ENCODE measurements around the gene BAG3. TPM values are rescaled to one million over a fixed set of nuclear protein-coding genes. Genes with fewer than 3 reads are reported as not detected.
"Not testable (repeated sequence)": the region's sequence is repeated elsewhere in the genome, so short reads cannot be mapped to it uniquely, and the experiment has no call there.

BAG3 gene
- total RNA-seq, 1 donor from 2014 or later = 2.3 TPM

- peaks cover 16% of the 10 kb centered on the region for H3K4me1 ChIP-seq
- Mint-ChIP-seq H3K27me3 (ENCODE audit: insufficient read depth, low read depth) (peaks cover 2% of the 10 kb centered on the region), H3K27ac (no peak overlapping the region)
Observed at GRCh38 chr10:119659951-119660350, 8.8 kb downstream of the BAG3 start.

GRCh38 chr10:119662076-119662605 is 11.0 kb downstream of the BAG3 start:
- H3K79me2 ChIP-seq (ENCODE audit: low read depth) = peaks cover 20% of the 10 kb centered on the region
- H4K20me1 ChIP-seq (ENCODE audit: low read depth) = peaks cover 16% of the 10 kb centered on the region
- peaks cover 44% of the 10 kb centered on the region for H3K4me1 Mint-ChIP-seq
- not testable (repeated sequence) for H3K4me3 ChIP-seq; H3K9me3 Mint-ChIP-seq; H3F3A ChIP-seq (ENCODE audit: low read depth); H3K4me3 Mint-ChIP-seq; H3K27ac ChIP-seq; H3K4me2 ChIP-seq; H3K27me3 Mint-ChIP-seq (ENCODE audit: insufficient read depth, low read depth); H3K9me3 ChIP-seq (ENCODE audit: low read depth); H3K27me3 ChIP-seq; H3K27ac Mint-ChIP-seq; H3K9ac ChIP-seq; H3K36me3 ChIP-seq; H2AFZ ChIP-seq (replicated peaks); DNase-seq (ENCODE audit: low spot score)
- H3K36me3 Mint-ChIP-seq = peaks cover 20% of the 10 kb centered on the region
- H3K4me1 ChIP-seq = peaks cover 16% of the 10 kb centered on the region

More at GRCh38 chr10:119659951-119660350, 8.8 kb downstream of the BAG3 start:
- Histone ChIP-seq H3F3A (ENCODE audit: low read depth) (peaks cover 9% of the 10 kb centered on the region), H3K4me2 (no peak overlapping the region), H3K9ac (no peak overlapping the region), H2AFZ (replicated peaks) (no peak overlapping the region), H4K20me1 (ENCODE audit: low read depth) (peaks cover 20% of the 10 kb centered on the region), H3K79me2 (ENCODE audit: low read depth) (peaks cover 8% of the 10 kb centered on the region), H3K27me3 (no peaks in the 10 kb centered on the region), H3K36me3 (no peaks in the 10 kb centered on the region), H3K27ac (no peak overlapping the region), H3K9me3 (ENCODE audit: low read depth) (no peaks in the 10 kb centered on the region), H3K4me3 (no peak overlapping the region)
- TF ChIP-seq EZH2 (IDR thresholded peaks at IDR 0.05) (no peak), CTCF (IDR thresholded peaks at IDR 0.05) (no peak), EZH2phosphoT487 (IDR thresholded peaks at IDR 0.05) (no peak)
- no peak for DNase-seq (ENCODE audit: low spot score)
- Mint-ChIP-seq H3K4me1 (peaks cover 43% of the 10 kb centered on the region), H3K36me3 (peaks cover 15% of the 10 kb centered on the region), H3K4me3 (no peak overlapping the region), H3K9me3 (no peaks in the 10 kb centered on the region)

GRCh38 chr10:119663866-119664698 is 12.9 kb downstream of the BAG3 start:
- no peak for DNase-seq (ENCODE audit: low spot score)
- peaks cover 14% of the 10 kb centered on the region for H3K4me1 ChIP-seq
- H3K4me3 Mint-ChIP-seq = no peak overlapping the region
- no peak overlapping the region for H2AFZ ChIP-seq (replicated peaks)
- TF ChIP-seq CTCF (IDR thresholded peaks at IDR 0.05) = no peak
- TF ChIP-seq EZH2 (IDR thresholded peaks at IDR 0.05) = no peak
- TF ChIP-seq EZH2phosphoT487 (IDR thresholded peaks at IDR 0.05) = no peak
- peaks cover 3% of the 10 kb centered on the region for H3K27me3 Mint-ChIP-seq (ENCODE audit: insufficient read depth, low read depth)
- no peaks in the 10 kb centered on the region for H3K9me3 Mint-ChIP-seq
- H3K4me3 ChIP-seq = no peak overlapping the region
- H3K4me1 Mint-ChIP-seq = peaks cover 47% of the 10 kb centered on the region
- H3K27me3 ChIP-seq = no peaks in the 10 kb centered on the region
- H3K36me3 Mint-ChIP-seq = peaks cover 22% of the 10 kb centered on the region
- no peak overlapping the region for H3K4me2 ChIP-seq
- H3K9ac ChIP-seq = no peak overlapping the region
- H4K20me1 ChIP-seq (ENCODE audit: low read depth) = peaks cover 13% of the 10 kb centered on the region
- H3K9me3 ChIP-seq (ENCODE audit: low read depth) = no peaks in the 10 kb centered on the region
- H3K36me3 ChIP-seq = no peaks in the 10 kb centered on the region
- no peak overlapping the region for H3K27ac ChIP-seq
- H3K27ac Mint-ChIP-seq = no peak overlapping the region
- H3F3A ChIP-seq (ENCODE audit: low read depth) = peaks cover 8% of the 10 kb centered on the region
- peaks cover 20% of the 10 kb centered on the region for H3K79me2 ChIP-seq (ENCODE audit: low read depth)
